Motor neuron (in vitro differentiated cells): ENCODE data around the gene REV3L. TPM values are rescaled to one million over a fixed set of nuclear protein-coding genes. Genes with fewer than 3 reads are reported as not detected.
"Not testable (repeated sequence)": the region's sequence is repeated elsewhere in the genome, so short reads cannot be mapped to it uniquely, and the experiment has no call there.

ENCODE experiments used
- ATAC-seq, 8 experiments: fragments of 200-7000 bp; cut with Tn5 transposase; replicated peaks in 6 of 8; 2 replicates each; pipeline ENCODE4 v1.8.0; 2021; ENCODE audit warnings: mild to moderate bottlenecking in 8 of 8, moderate library complexity in 8 of 8
- H3K27ac ChIP-seq, 2 donors: fragments of 250-450 bp; sonication (Bioruptor Pico); 2 replicates each; pipeline ENCODE4 v1.9.0; 2021; ENCODE audit warnings: antibody characterized with exemption in 2 of 2, mild to moderate bottlenecking in 2 of 2, moderate library complexity in 1 of 2
- H3K4me1 ChIP-seq, 2 donors: fragments of 250-450 bp; sonication (Bioruptor Pico); replicated peaks in 1 of 2; 2 replicates each; pipeline ENCODE4 v1.6.1; 2021; ENCODE audit warnings: antibody characterized with exemption in 2 of 2, mild to moderate bottlenecking in 2 of 2, moderate library complexity in 1 of 2
- H3K4me3 ChIP-seq, 5 donors: fragments of 250-450 bp; sonication (Bioruptor Pico); 2 replicates each; pipeline ENCODE4 v1.9.0; 2021; ENCODE audit warnings: antibody characterized with exemption in 5 of 5, mild to moderate bottlenecking in 5 of 5, moderate library complexity in 4 of 5
- WGBS, 10 experiments: fragments of 450-650 bp; shearing (Covaris generic); methylation state at CpG; one replicate each; pipeline ENCODE4 v1.0.0; 2022; 5-methylcytosine and 5-hydroxymethylcytosine counted together
- in situ Hi-C, 9 experiments: fragments of 400-800 bp; cut with MboI; loops; one replicate each; pipeline ENCODE4 v1.15.0; 2021; ENCODE audit warnings: low sequenced_read_pairs in 9 of 9, low pct_unique_long_range_greater_than_20kb in 2 of 9; ENCODE audit not compliant: unreplicated experiment in 9 of 9
- total RNA-seq, 8 experiments: library from RNA; unstranded; fragments of 300-600 nt; gene quantifications; 2 replicates each; pipeline versions ENCODE4 v1.2.3 to v1.2.4, GENCODE V29; 2022

REV3L gene
- total RNA-seq, 8 experiments from 2014 or later = 19.5 to 63.6 (median 39.1) TPM

DNA sequence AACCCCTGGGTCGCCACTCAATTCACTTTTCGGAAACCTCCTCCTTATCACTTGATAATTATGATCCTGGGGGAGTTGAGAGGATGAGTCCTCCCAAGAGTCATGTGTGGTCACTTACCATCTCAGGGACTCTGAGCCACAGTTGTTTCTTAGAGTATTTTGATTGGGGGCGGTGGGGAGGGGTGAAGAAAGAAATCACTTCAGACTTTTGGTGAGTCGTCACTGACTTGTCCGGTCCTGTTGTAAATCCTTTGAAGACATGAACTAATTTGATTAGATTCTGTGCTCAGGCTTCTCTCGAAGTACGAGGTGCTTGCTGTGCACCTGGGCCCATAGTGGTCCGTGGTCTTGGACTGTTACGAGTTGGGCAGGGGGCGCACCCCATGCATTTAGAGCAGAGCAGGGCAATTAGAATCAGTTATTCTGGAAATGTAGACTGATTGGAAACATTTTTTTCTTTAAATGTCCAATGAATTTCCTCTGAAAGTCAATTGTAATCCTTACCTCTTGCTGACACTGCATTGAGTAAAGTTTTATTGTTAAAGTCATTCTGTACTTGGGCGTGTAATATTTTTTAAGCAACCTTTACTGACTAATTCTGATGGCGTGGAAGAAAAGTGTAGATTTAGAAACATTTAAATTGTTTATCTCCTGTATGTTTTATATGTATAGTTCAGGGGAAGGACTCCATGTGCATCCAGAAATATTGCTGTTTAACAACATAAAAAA is 222.3 kb downstream of the REV3L start:
- WGBS, 10 experiments = 84 to 100% (median 96%) methylated on average over 4 to 10 of the region's 12 CpGs; no CpG with 5 or more reads in 1 of the 10 experiments
- H3K27ac ChIP-seq = no peak overlapping the region
- no peak for ATAC-seq
- in situ Hi-C loops = loop anchor here in 3 of 9 experiments (25.0 kb wide), 1 partner anchor 777 kb away; no protein-coding TSS in a partner anchor
- H3K4me1 ChIP-seq = peaks cover 6 to 9% of the 10 kb centered on the region in 2 donors
- peak overlapping the region in 1 of 5 donors; percentile 95 for H3K4me3 ChIP-seq

DNA sequence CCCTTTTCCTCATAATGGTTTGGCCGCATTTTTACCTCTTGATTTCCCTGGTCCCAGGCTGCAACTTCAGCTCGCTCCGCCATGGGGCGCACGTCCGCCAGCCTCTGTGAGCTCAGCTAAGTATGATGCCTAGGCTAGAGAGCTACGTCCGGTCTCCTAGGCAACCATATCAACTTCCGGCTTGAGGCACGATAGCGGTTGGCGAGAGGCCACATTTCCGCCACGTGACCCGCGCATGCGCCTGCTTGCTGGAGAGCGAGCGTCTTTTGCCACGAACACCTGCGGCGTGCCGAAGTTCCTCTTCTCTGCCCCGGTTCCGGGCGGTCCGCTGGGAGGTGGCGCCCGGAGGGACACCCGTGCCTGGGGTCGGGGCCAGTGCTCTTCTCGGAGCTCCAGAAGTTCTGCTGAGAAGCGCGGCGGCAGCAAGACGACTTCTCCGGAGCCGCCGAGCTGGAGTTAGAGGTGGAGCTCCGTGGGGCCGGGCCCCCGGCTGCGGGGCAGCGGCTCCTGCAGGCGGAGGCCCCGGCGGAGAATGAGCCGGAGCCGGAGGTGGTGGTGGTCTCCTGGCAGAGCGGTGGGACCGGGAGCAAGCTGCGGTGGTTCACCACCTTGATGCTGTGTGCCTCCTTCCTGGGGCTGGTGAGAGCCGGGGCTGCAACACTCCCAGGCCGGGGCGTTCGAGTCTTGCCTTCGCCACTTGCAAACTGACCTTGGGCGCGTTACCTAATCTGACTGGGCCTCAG is 223.8 kb downstream of the REV3L start:
- Histone ChIP-seq H3K4me3 (peak overlapping the region; percentile 52 to 95 (median 78)), H3K4me1 (peaks cover 9 to 10% of the 10 kb centered on the region in 2 donors), H3K27ac (peak overlapping the region; percentile 27 to 86)
- peak; percentile 96 to 100 (median 99) for ATAC-seq
- WGBS, 10 experiments = 0 to 30% (median 3%) methylated on average over 2 to 32 of the region's 59 CpGs; no CpG with 5 or more reads in 4 of the 10 experiments
- in situ Hi-C loops = loop anchor here in 3 of 9 experiments (25.0 kb wide), 1 partner anchor 778 kb away; no protein-coding TSS in a partner anchor

DNA sequence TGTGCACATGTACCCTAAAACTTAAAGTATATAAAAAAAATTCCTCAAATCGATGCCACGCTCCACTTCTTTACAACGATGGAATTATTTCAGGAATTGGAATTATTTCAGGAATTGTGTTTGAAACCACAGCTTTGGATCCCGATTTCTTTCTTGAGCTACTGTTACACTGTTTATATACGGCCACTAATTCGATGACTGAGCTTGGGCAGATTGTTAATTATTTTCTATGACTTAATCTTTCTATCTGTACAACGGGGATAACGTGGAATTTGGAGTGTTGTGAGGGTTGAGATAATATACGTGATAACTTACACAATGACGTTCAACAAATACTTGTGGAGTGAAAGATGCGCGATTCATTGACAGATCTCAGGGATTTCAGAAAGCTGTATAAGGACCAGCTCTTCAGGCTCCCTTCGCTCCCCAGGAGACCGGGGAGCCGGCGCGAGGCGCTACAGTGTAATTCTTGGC is 224.4 kb downstream of the REV3L start:
- in situ Hi-C loops = loop anchor here in 3 of 9 experiments (25.0 kb wide), 1 partner anchor 779 kb away; no protein-coding TSS in a partner anchor
- Histone ChIP-seq H3K4me3 (peak overlapping the region in 2 of 5 donors; percentile 5 to 95), H3K4me1 (peaks cover 9 to 10% of the 10 kb centered on the region in 2 donors), H3K27ac (peak overlapping the region in 1 of 2 donors; percentile 48)
- peak in 2 of 8 experiments; percentile 7 to 17 for ATAC-seq
- 0 to 100% (median 33%) methylated on average over 1 to 17 of the region's 18 CpGs for WGBS, 10 experiments

DNA sequence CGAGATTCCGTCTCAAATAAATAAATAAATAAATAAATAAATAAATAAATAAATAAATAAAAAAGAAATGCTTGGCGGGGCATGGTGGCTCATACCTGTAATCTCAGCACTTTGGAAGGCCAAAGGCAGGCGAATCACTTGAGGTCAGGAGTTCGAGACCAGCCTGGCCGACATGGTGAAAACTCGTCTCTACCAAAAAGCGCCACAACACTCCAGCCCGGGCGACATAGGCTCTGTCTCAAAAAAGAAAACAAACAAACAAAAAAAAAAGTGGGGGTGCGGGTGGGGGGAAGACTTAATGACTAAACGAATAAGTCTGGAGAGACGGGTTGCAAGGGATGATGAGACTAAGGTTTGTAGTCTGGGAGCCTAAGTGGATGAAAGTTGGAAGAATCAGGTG is 225.0 kb downstream of the REV3L start:
- H3K4me3 ChIP-seq = no peak overlapping the region
- in situ Hi-C loops = loop anchor here in 3 of 9 experiments (25.0 kb wide), 1 partner anchor 779 kb away; no protein-coding TSS in a partner anchor
- H3K27ac ChIP-seq = no peak overlapping the region
- WGBS, 10 experiments = 70 to 95% (median 90%) methylated on average over 3 to 9 of the region's 13 CpGs; no CpG with 5 or more reads in 3 of the 10 experiments
- ATAC-seq = no peak
- H3K4me1 ChIP-seq = peaks cover 9 to 10% of the 10 kb centered on the region in 2 donors

DNA sequence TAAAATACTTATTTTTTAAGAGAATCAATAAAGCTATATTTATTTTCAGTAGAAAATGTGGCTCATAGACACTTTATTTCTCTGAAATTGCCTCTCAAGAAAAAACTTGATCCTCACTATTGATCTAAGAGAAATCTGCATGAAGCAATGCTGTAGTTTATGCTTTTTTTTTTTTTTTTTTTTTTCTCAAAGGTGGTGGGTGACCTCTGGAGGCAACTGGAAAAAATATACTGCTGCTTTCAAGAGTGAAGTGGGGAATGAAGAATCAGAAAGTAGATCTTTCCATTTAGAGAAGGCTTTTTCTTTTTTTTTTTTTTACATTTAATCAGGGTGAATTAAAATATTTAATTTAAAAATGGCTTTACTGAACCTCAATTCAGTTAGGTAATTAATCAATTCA is 226.4 kb downstream of the REV3L start:
- ATAC-seq = no peak
- in situ Hi-C loops = loop anchor here in 3 of 9 experiments (25.0 kb wide), 1 partner anchor 781 kb away; no protein-coding TSS in a partner anchor
- Histone ChIP-seq H3K4me1 (peaks cover 9 to 10% of the 10 kb centered on the region in 2 donors), H3K4me3 (no peak overlapping the region), H3K27ac (no peak overlapping the region)

DNA sequence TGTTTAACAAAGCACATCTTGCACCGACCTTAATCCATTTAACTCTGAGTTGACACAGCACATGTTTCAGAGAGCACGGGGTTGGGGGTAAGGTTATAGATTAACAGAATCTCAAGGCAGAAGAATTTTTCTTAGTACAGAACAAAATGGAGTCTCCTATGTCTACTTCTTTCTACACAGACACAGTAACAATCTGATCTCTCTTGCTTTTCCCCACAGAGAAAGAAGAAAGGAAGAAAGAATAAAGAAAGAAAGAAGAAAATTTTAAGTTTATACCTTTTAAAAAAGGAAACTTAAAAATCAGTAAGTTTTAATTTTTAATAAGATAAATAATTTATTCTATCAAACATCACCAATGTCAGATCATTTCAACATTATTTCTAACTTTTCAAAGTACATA is 227.2 kb downstream of the REV3L start:
- not testable (repeated sequence) for H3K4me3 ChIP-seq, H3K4me1 ChIP-seq, H3K27ac ChIP-seq, ATAC-seq
- WGBS, 10 experiments = 60% methylated on average over 1 of the region's 2 CpGs; no CpG with 5 or more reads in 9 of the 10 experiments
- in situ Hi-C loops = loop anchor here in 3 of 9 experiments (25.0 kb wide), 1 partner anchor 781 kb away; no protein-coding TSS in a partner anchor

DNA sequence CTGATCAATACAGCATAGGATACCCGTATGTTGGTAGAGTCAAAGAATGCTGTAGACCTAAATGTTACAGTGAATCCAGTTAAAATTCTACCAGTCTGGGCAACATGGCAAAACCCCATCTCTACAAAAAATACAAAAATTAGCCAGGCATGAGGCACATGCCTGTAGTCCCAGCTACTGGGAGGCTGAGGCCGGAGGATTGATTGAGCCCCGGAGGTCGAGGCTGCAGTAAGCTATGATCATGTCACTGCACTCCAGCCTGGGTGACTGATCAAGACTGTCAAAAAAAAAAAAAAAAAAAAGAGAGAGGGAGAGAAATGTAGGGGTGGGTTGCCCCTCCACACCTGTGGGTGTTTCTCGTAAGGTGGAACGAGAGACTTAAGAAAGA is 228.2 kb downstream of the REV3L start:
- Histone ChIP-seq H3K4me1 (peaks cover 0 to 4% of the 10 kb centered on the region in 2 donors), H3K4me3 (no peak overlapping the region), H3K27ac (no peak overlapping the region)
- in situ Hi-C loops = loop anchor here in 3 of 9 experiments (25.0 kb wide), 1 partner anchor 783 kb away; no protein-coding TSS in a partner anchor
- 71 to 94% (median 85%) methylated on average over 2 to 6 of the region's 6 CpGs; no CpG with 5 or more reads in 3 of the 10 experiments for WGBS, 10 experiments
- ATAC-seq = no peak

DNA sequence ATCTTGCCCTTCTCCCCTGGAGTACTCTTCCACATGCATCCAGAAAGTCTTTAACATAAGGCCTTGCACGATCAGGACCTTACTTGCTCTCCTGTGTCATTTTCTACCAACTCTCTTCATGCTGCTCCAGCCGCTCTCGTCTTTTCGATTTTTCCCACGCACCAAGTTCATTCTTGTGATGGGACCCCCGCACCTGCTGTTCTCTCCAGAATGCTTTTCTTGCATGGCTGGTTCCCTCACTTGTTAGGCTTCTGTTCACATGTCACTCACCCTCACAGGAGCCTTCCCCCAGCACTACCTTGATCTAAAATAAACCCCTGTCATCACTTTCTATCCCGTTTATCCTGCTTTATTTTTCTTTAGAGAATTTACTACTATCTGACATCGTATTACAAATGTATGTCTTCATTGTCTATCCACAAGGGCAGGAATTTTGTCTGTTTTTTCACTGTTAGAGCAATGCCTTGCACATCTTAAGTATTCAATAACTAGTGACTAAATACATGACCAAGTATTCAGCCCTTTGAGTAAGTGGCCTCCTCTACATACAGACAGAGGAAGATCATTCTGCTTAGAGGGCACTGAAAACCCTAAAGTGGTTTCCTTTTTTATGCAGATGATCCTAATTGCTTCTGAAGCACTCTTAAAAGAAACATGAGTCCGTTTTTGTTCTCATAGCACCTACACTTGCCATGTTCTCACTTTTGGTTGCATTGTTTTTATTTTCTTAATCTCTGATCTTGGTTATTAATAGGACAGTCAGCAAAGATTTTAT is 228.8 kb downstream of the REV3L start:
- in situ Hi-C loops = loop anchor here in 3 of 9 experiments (25.0 kb wide), 1 partner anchor 783 kb away; no protein-coding TSS in a partner anchor
- ATAC-seq = no peak
- Histone ChIP-seq H3K4me1 (peaks cover 0 to 3% of the 10 kb centered on the region in 2 donors), H3K4me3 (no peak overlapping the region), H3K27ac (no peak overlapping the region)
- 21 to 70% (median 46%) methylated on average over 3 to 9 of the region's 9 CpGs for WGBS, 10 experiments

DNA sequence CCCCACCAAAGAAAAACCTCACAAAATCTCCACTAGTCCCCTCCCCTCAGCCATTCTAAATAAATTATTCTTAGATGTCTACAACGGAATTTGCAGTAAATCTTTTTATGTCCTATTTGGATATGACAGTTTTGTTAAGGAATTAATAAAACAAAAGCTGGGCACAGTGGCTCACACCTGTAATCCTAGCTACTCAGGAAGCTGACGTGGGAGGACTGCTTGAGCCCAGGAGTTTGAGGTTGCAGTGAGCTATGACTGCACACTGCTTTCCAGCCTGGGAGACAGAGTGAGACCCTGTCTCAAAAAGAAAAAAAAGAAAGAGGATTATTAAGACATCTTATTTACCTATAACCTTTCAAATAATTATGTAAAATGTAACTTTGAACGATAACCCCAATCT is 230.3 kb downstream of the REV3L start:
- in situ Hi-C loops = loop anchor here in 3 of 9 experiments (25.0 kb wide), 1 partner anchor 785 kb away; no protein-coding TSS in a partner anchor
- Histone ChIP-seq H3K27ac (no peak overlapping the region), H3K4me3 (no peak overlapping the region), H3K4me1 (peaks cover 0 to 3% of the 10 kb centered on the region in 2 donors)
- no peak for ATAC-seq
- WGBS, 10 experiments = 56 to 100% (median 90%) methylated on average over 1 to 3 of the region's 3 CpGs

DNA sequence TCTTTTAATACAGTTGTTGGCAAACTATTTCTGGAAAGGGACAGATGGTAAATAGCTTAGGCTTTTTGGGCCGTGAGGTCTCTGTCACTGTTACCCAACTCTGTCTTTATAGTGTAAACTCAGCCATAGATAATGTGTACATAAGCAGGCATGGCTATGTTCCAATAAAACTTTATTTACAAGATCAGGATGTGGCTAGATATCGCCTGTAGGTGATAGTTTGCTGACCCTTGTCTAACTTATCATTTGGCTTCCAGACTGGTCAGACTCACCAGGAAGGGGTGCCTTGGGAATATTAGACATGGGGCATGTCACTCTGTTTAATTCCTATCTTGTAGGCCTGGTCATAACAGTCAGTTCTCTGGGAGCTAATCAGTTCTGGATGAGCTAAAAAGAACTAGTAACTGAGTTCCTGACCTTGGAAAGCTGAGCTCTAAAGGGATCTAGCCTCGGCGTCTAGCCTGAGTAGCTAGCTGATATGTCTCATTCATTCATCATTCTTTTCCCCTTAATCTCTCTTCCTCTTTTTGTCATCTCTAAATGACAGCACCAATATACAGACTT is 232.1 kb downstream of the REV3L start:
- H3K4me1 ChIP-seq = peaks cover 0 to 3% of the 10 kb centered on the region in 2 donors
- ATAC-seq = no peak
- in situ Hi-C loops = loop anchor here in 3 of 9 experiments (25.0 kb wide), 1 partner anchor 786 kb away; no protein-coding TSS in a partner anchor
- WGBS, 10 experiments = 50 to 100% (median 81%) methylated on average over 1 to 4 of the region's 4 CpGs; no CpG with 5 or more reads in 1 of the 10 experiments
- no peak overlapping the region for H3K4me3 ChIP-seq
- no peak overlapping the region for H3K27ac ChIP-seq
